ENCODE results near the gene DNAAF1.
"Not testable (repeated sequence)": the region's sequence is repeated elsewhere in the genome, so short reads cannot be mapped to it uniquely, and the experiment has no call there.

Gene DNAAF1

DNA sequence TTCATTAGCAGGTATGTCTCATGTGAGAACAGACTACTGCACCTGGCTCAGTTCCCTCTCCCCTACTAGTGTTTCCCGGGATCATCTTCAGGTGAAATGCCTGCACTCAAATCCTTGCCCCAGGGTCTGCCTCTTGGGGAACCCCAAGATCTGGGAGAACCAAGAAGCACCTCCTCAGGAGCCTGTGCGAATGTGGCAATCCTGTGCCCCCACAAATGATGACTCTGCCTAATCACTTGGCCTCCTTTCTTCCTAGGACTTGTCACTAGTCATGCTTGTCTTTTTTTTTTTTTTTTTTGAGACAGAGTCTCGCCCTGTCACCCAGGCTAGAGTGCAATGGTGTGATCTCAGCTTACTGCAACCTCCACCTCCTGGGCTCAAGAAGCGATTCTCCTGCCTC is 67.5 kb downstream of the DNAAF1 start:
- DNase-seq, result no peak

GRCh38 chr16:84214451-84215066 is 69.5 kb downstream of the DNAAF1 start:
- DNase-seq, result no peak

GRCh38 chr16:84215531-84215930 is 70.4 kb downstream of the DNAAF1 start:
- DNase-seq, result no peak

GRCh38 chr16:84216144-84216543 is 71.0 kb downstream of the DNAAF1 start:
- DNase-seq, result not testable (repeated sequence)

GRCh38 chr16:84218176-84218823 is 73.2 kb downstream of the DNAAF1 start:
- no peak for DNase-seq

- no peak for DNase-seq
Measured at GRCh38 chr16:84218956-84219355, 73.8 kb downstream of the DNAAF1 start.

DNA sequence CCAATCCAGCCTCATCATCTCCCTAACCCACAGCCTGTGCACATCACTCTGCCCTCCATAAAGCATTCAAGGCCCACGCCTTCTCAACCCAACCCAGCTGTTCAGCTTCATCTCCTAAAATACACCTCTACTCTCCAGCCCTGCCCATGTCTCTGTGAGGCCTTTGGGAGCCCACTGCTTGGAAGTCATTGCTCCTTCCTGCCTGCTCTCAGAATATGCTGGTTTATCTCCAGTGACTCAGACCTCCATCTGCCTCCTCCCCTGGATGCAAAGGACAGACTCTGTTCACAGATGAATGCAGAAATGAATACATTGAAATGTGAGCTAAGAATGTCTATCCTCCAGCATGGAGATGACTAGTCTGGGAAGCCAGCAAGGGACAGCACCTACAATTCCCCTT is 75.7 kb downstream of the DNAAF1 start:
- DNase-seq, result no peak

DNA sequence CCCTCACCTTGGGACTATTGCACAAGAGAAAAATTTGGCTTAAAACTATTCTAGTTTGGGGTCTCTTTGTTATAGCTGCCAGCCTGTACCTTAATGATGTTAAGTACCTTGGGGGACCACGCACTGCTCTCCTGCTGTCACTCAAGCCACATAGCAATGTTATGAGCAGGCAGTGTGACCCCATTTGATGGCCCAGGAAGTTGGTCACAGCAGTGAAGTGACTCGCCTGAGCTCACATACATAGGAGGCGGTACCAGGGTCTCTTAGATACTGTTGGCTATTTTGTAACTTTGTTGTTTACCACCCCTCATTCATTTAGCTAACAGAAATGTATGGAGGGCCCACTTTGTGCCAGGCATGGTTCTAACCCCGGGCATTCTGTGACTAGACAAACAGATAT is 78.3 kb downstream of the DNAAF1 start:
- no peak for DNase-seq

GRCh38 chr16:84224554-84224953 is 79.4 kb downstream of the DNAAF1 start:
- DNase-seq, result no peak

DNA sequence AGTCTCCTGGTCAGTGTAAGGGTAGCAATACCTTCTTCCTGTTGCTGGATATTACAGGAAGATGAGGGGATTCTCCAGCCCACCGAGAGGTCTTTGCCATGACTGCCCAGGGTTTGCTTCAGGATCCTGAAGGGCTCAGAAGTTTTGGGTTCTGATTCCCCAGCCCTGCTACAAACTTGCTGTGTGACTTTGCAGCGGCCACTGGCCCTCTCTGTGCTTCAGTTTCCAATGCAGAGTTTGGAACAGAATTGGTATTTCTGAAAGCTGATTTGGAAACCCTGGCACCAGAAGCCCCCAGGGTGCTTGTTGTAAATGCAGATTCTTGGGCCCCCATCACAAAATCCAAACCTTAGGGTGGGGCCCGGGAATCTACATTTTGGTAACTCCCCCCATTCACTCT is 80.0 kb downstream of the DNAAF1 start:
- no peak for DNase-seq

DNA sequence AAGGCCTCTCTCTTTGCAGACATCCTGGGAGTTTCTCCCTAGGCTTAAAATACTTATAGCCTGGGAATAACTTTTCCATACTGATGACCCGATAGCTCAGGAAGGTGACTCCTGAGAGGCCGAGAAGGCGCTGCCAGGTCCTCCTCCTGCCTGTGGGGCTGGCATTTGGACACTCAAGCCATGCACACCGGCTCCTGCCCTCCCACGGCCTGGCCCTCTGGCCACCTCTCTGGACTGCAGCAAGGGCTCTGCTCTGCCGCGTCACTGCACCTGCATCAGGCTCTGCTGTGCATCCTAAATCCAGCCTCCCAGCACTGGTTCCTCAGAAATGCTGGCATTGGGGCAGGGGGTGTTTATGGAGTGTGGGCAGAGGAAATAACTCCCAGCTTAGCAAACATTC is 80.5 kb downstream of the DNAAF1 start:
- no peak for DNase-seq

DNA sequence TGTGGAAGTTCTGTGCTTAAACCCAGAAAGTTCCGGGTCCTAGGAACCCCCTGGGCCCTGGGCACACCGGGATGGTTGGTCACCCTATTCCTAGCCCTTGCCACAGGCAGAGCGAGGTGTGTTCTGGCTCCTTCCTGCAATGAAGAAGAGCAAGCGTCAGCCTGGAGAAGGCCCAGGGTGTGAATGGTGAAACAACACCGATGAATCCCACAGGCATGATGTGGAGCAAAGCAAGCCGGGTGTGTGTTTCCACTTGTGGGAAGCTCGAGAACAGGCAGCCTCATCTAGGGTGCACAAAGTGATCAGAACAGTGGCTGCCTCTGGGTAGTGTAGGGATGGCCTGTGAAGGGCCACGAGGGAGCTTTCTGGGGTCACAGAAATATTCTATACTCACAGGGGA is 80.9 kb downstream of the DNAAF1 start:
- no peak for DNase-seq

All from CD4-positive, alpha-beta T cell treated with Interleukin-4 for 1 hour (primary cell).